HG03060 (cell line): ENCODE results near the gene EXOC5.

Source experiments
- ATAC-seq: cut with Tn5 transposase; IDR thresholded peaks from one replicate; pipeline ENCODE4 v1.9.1; 2021; ENCODE audit warnings: low read depth, moderate number of reproducible peaks; ENCODE audit not compliant: unreplicated experiment

The EXOC5 gene, protein sequence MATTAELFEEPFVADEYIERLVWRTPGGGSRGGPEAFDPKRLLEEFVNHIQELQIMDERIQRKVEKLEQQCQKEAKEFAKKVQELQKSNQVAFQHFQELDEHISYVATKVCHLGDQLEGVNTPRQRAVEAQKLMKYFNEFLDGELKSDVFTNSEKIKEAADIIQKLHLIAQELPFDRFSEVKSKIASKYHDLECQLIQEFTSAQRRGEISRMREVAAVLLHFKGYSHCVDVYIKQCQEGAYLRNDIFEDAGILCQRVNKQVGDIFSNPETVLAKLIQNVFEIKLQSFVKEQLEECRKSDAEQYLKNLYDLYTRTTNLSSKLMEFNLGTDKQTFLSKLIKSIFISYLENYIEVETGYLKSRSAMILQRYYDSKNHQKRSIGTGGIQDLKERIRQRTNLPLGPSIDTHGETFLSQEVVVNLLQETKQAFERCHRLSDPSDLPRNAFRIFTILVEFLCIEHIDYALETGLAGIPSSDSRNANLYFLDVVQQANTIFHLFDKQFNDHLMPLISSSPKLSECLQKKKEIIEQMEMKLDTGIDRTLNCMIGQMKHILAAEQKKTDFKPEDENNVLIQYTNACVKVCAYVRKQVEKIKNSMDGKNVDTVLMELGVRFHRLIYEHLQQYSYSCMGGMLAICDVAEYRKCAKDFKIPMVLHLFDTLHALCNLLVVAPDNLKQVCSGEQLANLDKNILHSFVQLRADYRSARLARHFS

DNA sequence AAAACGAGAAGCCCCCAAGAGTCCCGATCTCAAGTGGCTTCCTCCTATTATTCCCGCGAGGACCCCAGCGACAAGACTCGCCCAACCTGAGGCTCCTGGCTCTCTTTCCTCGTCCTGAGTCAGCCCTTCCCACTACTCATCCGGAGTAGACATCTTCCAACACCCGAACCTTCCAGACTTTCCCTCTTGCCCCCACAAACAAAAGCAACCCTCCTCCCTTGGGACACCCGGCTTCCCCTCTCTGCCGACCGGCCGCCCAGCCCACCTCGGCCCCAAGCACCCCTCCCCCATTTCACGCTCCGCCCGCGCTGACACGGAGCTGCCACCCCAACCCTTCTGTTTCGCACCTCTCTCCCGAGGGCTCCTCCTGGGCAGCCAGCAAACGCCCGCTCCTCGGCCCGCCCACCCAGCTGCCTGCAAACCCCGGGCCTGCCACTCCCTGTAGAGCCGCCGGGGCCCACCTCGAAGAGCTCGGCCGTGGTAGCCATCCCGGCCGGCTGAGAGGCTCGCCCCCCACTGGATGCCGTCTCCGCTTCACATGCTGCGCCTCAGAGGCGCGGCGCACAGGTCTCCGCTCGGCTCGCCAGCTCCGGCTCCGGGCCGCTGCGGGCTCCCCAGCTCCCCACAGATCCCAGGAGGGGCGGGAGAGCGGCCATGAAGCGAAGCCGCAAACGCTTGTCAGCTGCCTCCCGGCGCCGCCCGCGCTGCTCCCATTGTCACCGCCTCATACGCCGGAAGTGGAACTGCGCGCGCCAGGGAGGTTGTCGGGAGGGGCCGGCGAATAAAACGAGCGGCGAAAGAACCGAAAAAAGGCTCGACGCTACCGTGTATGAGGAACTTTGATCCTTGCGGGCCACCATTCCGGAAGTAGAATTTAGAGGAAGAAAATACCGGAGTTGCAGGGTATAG is at the start of gene EXOC5, which contains the start of gene AP5M1:
EXOC5 (minus strand) TSS at position 745 of the 909 bp plus-strand sequence; CDS start at position 488, 257 bp downstream.
AP5M1 (plus strand) TSS at position 811 of the 909 bp plus-strand sequence. CDS start 344 bp downstream, outside the sequence.
- peak; percentile 54 for ATAC-seq

DNA sequence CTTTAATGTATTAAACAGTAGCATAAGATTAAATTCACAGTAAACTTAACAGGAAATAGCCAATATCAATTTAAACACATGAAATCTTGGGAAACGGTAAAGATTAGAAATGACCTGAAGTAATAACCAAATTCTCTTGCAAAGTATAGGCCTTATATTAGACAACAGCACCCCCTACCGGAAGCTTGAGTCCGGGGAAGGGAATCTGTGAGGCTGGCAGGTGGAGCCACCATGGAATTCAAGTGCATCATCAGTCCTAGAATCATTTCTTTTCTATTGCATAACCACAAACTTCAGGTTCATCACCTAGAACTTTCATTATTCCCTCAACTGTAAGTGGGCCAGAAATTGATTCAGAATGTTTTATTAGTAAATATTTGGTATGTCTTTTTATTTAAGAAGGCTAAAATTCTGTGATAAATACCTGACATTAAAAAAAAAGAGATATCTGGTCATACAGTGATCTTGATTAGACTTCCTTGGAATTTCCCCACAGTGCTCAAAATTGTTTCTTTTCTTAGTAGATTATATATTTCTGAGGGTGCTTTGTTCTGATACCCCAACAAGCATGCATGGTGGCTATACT is 48.6 kb upstream of the EXOC5 start:
- ATAC-seq = no peak

DNA sequence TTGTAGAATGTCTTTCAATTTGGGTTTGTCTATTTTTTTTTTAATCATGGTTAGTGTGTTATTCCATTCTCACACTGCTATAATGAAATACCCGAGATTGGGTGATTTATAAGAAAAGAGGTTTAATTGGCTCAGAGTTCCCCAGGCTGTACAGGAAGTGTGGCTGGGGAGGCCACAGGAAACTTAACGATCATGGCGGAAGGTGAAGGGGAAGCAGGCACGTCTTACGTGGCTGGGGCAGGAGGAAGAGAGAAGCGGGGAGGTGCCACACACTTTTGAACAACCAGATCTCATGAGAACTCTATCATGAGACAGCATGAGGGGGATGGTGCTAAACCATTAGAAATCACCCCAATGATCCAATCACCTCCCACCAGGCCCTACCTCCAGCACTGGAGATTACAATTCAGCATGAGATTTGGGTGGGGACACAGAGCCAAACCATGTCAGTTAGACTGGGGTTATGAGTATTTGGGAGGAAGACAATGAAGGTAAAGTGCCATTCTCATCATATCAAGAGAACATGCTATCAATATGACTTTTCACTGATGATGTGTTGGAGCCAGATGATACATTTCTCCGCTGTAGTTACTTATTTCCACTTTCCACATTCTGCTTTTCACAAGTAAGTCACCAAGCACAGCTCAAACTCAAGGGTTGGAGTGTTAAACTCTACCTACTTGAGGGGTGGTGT is 45.8 kb upstream of the EXOC5 start:
- no peak for ATAC-seq

DNA sequence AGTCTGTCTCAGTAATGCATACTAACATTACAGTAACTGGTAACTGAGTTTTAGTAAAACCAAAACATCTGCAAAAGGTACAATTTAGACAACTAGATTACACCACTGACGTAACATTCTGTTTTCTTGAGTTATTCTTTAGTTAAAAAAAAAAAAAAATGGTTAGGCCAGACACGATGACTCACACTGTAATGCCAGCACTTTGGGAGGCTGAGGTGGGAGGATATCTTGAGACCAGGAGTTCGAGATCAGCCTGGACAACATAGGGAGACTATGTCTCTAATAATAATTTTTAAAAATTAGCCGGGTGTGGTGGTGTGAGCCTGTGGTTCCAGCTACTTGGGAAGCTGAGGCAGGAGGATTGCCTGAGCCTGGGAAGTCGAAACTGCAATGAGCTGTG is 34.2 kb upstream of the EXOC5 start:
- no peak for ATAC-seq

DNA sequence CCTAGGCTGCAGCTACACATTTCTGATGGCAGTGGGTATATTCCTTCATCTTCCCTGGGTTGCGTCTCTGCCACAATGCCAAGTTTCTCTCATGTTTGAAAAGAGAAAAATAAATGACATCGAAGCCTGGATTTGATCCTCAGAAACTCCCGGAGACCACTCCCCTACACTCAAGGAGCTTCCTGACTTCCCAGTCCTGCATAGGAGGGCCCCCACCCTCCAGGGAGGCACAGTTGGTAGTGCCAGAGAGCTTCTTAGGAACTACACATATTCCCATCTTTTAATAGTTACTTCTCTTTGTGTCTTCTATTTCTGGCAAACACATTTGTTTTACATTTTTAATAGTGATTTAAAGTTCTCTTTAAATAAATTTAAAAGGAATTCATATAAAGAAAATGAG is 30.8 kb upstream of the EXOC5 start:
- no peak for ATAC-seq

DNA sequence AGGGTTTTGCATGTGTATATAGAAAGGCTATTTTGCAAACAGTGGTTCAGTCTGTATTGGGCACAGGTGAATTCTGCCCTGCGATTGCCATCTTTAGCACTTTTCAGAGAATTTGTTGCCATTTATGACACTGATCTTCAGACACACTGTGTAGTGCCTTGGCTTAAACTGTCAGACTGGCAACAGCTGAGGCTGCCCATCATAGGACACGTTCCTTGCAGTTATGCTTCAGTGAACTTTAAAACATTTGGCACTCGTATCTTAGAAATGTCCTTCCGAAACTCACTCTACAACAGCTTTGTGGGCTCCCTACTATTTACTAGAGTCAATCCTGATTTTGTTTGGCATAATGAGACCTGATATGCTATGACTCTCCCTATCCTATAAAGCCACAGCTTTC is 29.1 kb upstream of the EXOC5 start:
- ATAC-seq = no peak

DNA sequence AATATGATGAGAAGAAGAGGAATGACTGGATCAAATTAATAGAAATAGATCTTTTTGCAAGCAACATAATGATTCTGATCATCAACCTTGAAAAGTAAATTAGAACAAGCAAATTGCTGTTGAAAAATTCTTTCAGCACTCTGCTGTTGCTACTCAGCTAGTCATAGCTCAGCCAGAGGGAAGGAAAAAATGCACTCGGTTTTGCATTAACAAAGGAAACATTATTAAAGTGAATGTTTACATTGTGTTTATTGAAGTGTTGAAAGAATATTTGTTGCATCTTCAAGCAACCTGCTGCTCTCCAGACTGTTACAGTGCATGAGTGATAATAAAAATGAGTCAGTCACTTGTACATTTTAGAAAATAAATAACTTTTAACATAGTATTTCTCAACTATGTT is 26.5 kb upstream of the EXOC5 start:
- no peak for ATAC-seq

DNA sequence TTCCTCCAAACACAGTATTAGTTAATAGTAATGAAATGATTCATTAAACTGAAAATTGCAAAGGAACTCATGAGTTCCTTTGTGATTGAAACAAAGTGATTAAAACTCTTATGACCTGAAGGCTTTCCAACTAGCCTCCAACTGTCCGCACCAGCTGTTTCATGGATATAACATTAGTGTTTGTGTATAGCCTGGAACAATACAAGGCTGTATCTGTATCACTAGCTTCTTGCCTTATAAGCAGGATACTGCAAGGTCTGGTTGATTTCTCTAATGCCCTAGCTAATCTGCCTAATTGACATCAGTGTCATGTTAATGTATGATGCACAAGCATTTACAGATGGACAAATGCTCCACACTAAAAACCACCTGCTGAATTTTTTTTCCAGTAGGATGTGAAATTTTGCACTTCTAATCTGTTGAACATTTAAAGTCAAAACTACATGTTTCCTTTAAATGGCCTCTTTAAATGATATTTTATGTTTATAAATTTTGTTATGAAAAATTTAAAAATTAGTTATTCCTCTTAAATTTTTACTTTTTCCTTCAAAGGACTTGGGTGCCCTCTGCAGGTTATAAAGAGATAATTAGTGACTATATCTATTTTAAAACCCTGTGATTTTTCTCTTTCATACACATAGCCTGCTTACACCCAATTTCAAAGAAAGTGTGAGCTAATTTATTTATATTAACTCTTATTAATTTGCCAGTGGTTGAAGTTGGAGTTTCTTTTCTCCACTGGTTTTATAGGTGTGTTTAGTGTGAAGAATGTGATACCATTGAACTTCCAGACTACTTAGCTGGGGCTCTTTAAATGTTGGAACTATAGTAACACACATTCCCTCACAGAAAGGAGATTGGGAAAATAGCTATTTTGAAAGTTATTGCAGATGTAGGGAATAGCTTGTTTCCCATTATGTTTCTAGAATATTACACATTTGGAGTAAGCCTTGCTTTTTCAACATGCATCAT is 25.4 kb upstream of the EXOC5 start:
- ATAC-seq = no peak

DNA sequence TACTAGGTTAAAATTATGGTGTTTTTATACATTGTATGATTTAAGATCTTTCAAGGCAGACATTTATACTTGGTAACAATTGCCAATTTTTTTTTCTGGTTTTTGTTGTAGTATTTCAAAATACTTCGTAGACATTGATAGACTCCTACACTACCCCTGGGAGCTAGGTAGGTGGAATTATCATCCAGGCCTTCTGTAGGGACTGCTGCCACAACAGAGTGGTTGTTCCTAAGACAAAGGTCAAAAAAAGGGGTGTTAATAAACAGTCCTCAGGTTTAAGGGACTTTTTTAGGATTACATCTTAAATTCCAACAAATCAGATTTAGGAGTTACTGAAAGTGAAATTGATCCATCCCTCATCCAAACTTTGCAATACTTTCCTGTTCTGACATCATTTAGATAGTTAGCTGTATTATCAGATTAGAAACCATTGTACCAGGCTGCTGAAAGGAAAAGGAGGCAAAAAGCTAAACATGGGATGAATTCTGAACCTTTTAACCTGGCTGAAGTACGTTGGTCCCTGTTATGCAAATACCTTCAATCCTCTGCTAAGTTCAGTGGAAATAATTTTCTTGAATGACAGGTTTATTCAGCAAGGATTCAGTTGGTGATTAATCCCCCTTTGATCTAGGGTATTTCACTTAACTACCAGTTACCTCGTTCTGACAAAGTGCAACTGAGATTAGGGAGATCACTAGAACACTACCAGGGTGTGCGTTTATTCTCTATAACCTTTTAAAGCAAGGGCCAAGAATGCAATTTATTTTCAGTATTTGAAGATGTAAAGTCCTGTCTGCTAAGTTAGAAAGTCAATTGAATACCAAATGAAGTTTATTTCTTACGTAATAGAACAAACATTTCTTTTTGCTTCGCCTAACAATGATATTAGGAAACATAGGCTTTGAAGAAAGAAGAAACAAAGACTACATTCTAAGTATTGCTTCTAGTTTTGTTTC is 23.3 kb upstream of the EXOC5 start:
- ATAC-seq = no peak

DNA sequence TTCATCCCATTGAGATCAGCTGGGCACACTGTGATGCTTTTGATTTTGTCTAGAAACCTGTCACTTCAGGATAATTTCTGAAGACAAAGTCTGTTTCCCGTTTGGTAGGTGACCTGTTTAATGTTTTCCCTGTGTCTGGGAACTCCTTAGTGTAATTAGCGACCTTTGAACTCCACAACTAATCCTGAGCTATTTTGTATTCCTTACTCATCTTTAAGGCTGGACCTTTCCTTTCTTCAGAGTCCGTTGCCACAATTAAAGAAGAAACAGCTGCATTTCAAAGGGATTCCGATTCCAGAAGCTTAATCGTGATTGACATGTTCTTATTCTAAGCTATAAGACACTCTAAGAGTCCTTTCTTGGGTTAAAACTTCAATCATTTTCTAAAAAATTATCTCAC is 22.0 kb upstream of the EXOC5 start:
- ATAC-seq = no peak

DNA sequence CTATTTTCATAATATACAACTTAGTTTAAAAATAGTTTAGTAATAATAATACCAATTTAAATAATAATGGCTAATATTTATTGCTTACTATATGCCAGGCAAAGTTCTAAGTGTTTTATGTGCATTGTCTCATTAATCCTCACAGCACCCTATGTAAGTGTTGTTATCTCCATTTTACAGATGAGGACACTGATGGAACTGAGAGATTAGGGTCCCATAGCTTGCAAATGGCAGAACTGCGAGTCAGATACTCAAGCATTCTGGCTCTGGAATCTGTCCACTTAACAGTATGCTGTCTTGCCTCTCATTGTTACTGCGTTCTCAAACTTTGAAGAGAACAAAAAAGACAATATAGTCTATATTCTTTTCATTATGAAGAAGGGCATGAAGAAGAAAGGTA is 19.0 kb upstream of the EXOC5 start:
- ATAC-seq = no peak

DNA sequence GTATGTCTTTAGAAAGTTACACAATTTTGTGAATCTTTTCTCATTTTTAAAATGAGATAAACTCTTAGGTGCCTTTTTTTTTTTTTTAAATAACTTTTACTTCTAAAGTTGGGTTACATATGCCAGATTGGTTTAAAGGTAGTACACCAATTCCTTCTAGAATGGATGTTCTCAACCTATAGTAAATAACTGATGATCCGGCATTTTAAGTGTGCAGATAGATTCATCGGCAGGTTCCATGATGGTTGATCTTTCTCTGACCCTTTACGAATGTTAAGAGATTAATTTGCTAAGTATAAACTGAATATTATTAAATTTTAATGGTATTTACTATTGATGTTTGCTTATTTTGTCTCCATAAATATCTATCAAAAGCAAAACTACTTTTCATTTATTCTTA is 8.4 kb upstream of the EXOC5 start:
- ATAC-seq = no peak

DNA sequence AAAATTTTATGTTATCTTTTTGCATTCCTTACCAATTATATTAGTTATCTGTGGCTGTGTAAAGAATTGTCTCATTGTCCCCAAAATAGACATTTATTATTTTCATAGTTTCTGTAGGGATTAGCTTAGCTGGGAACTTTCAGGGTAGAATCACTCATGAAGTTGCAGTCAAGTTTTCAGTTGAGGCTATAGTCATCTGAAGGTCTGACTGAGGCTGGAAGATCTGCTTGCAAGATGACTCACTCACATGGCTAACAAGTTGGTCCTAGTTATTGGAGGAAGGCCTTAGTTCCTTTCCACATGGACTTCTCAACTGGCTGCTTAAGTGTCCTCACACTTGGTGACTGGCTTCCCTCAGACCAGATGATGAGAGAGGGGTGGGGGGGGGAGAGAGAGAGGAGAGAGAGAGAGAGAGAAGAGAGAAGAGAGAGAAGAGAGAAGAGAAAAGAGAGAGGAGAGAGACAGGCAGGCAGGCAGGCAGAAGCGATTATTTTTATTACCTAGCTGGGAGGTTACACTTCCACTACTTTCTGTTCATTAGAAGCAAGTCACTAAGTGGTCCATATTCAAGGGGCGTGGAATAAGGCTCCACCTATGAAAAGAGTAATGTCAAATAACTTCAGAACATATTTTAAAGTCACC is 6.4 kb upstream of the EXOC5 start:
- no peak for ATAC-seq

DNA sequence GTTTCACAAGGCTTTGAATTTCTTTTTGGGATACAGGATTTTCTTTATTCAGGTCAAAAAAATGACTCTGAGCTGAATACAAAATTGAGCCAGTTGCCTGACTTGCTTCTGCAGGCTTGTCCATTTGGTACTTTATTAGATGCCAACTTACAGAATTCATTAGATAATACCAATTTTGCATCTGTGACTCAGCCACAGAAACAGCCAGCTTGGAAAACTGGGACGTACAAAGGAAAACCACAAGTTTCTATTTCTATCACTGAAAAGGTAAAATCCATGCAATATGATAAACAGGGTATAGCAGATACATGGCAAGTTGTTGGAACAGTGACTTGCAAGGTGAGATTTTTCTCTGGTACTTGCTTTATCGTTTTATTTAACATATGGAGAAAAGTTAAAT is 5.8 kb upstream of the EXOC5 start:
- no peak for ATAC-seq

DNA sequence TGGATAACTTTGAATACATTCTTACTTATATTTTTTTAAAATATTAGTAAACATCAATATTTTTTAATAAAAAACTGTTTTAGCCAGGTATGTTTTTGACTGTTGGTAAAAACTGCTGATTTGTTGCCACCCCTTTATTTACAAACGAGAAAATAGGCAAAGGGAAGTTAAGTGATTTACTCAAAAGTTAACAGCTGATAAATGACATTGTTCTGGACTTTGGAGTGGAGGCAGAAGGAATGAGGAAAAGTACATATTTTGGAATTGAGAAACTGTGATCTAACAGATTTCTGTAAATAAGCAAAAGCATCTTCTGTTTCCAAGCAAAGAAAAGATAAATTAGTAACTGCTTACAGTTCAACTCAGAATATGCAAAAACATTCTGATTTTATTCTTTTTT is 4.5 kb upstream of the EXOC5 start:
- ATAC-seq = no peak

DNA sequence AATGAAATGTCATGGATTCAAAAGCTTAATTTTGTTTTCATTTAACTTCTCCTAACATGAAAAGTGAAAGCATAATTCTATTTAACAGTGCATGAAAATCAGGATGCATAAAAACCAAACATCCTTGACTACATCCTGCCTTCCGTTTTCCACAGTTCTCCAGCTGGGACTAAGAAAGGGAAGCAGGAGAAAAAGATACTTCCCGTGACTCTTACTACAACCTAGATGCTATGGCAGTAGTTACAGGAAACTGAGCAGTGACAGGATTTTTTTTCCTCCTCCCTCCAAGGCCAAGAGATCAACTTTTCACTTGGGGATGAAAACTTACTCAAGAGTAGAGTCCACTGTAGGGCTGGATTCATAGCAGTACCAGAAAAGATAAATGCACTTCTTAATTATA is 2.6 kb downstream of the EXOC5 start:
- ATAC-seq = no peak

DNA sequence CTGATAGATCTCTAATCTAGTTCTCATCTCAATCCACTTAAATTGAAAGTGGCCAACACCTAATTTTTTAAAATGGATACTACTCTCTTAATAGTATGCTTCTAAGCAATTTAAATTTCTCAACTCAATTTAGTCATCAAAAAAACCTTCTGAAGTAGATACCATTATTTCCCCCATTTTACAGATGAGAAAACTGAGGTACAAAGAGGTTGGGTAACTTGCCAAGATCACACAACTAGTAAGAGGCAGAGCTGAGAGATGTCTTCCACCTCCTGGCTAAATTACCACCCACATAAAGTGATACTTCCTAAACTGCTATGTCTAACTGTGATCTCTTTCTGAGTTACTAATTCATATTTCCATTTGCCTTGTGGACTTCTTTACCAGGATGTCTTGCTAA is 6.6 kb downstream of the EXOC5 start:
- ATAC-seq = no peak
